Activated CD4-positive, CD25-positive, alpha-beta regulatory T cell treated with anti-CD3 and anti-CD28 coated beads, Interleukin-2, amount 50 U/mL, for 24 hours (primary cell): ENCODE data around the gene IGSF5.
"Not testable (repeated sequence)": the region's sequence is repeated elsewhere in the genome, so short reads cannot be mapped to it uniquely, and the experiment has no call there.

Experiments used
- ATAC-seq, 2 donors: fragments of 150-1000 bp; cut with Tn5 transposase; one replicate each; pipeline ENCODE4 v1.10.0; 2021; ENCODE audit warnings: mild to moderate bottlenecking in 1 of 2, moderate library complexity in 1 of 2

The IGSF5 gene

DNA sequence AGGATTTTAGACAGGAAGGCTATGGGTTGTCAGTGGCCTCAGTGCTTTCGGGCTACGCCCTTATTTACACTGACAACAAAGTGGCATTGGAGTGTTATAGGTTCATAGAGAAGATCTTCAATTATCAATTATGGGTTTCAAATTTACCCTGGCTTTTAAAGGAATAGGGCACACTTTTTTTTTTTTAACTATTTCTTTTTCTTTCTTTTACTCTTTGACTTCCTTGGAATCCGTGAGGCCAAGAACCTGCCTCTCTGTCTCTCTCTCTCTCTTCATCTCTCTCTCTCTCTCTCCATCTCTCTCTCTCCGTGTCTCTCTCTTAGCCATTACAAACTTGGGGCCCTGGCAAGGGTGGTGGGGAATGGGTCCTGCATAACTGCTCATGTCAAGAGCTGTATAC, at the start of gene IGSF5:
TSS of gene IGSF5 (plus strand) at position 301 of the 400 bp plus-strand sequence. CDS start 327 bp downstream, outside the sequence.
- ATAC-seq: not testable (repeated sequence)

- no peak for ATAC-seq
Observed at GRCh38 chr21:39696196-39696595, 48.8 kb upstream of the IGSF5 start.

DNA sequence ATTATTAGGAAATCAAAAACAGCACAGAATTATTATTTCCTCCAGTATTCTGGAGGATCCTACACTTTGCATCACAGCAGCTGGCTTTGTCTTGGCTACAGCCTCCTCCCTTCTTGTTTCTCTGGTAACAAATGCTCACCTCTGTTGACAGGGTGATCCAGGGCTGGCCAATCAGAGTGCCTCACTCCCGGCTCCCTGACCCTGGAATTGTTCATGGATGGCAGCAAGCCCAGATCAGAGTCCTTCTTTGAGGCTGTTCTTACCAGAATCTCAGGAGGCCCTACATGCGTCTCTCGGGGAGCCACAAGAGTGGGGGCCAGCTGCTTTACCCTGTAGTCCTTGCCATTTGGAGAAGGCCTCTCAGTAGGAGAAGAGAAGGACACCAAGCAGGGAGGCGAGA, 48.4 kb upstream of the IGSF5 start:
- ATAC-seq: no peak

DNA sequence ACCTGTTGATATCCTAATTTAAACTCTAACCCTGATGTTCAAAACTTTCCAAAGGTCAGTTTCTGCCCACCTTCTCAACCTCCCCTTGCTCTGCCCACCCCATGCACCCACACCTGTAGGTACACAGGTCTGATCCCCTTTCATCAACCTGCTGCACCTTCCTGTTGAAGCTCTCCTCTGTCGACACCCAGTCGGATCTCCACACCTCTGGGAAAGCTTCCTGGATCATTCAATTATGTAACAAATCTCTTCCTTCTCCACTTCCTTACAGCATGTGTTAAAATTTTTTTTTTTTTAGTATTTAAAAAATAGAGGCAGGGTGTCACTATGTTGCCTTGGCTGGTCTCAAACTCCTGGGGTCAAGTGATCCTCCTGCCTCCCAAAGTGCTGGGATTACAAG, 44.7 kb upstream of the IGSF5 start:
- ATAC-seq: no peak

DNA sequence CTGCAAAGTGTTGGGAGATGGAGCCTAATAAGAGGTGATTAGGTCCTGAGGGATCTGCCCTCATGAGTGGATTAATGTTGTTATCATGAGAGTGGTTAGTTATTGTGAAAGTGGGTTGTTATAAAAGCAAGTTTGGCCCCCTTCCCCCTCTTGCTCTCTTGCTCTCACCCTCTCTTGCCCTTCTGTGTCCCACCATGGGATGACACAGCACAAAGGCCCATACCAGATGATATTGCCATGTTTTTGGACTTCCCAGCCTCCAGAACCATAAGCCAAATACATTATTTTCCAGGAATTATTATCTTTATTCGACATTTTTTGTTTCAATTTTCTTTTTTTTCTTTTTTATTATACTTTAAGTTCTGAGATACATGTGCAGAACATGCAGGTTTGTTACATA, 41.4 kb upstream of the IGSF5 start:
- no peak for ATAC-seq

GRCh38 chr21:39705849-39706248, 39.1 kb upstream of the IGSF5 start:
- ATAC-seq: no peak

DNA sequence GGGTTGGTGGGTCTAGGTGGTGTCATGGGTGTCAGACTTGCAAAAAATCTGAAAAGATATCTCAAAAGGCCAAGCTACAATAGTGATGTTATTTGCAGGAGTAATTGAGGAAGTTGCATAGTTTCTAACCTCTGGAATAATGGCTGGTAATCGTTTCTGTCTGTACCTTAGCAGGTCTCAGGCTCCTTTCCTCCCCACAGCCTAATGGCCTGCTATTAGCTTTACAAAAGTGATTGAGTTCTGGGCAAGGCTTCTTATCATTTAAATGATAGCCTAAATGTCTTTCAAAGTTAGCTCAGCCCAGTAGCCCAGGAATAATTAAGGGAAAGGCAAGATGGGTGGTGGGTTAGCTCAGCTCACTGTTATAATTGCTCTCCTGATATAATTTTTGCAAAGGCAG, 37.7 kb upstream of the IGSF5 start:
- ATAC-seq: no peak

DNA sequence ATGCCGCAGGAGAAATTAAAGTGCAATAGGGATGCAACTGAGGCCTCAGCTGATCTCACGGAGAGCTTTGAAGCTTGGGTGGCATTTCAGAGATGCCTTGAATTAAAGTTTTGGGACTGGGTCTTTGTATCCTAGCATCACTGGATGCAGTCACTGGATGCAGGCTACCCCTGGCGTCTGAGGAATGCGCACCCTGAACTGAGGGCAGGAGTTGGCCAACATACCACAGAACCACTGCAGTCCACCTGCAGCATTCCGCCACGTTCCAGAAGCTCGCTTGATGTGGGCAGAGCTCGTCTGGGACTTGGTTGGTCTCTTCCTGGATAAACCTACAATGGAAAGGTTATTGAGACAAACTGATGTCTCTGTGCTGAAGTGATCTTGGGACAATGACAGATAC, 34.1 kb upstream of the IGSF5 start:
- no peak for ATAC-seq

DNA sequence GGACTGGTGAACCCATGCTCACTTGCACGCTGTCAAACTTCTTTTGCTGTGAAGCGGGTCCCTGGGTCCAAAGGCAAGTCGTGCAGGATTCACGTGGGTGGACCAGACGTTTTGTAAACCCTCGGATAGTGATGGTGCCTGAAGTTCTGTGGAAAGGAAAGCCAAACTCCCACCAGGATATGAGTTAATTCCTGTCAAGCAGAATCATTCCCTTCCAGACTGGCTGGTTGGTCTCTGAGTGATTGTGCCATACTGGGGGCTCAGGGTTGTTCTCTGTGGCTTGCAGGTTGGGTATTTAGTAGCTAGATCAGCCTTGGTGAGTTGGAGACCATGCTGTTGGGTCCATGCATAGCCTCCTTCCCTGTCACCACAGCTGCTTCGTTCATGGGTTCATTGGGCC, 32.7 kb upstream of the IGSF5 start:
- ATAC-seq: no peak

- ATAC-seq: no peak
Observed at GRCh38 chr21:39712976-39713375, 32.0 kb upstream of the IGSF5 start.

DNA sequence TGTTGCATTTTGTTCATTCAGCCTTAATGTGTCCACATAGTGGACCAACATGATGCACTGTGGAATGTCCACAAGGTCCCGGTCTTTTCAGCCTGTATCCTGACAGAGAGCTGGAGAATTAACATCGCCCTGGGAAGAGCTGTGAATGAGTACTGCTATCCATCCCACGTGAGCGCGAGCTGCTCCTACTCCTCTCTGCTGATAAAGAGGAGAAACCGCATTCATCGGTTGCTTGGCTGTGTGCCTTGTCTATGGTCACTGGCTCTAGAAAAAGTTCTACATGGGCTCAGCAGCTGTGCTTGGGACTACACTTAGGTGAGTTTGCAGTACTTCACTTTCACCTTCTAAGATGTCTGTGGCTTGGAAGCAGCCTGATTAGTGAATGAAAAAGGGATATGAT, 31.1 kb upstream of the IGSF5 start:
- no peak for ATAC-seq

DNA sequence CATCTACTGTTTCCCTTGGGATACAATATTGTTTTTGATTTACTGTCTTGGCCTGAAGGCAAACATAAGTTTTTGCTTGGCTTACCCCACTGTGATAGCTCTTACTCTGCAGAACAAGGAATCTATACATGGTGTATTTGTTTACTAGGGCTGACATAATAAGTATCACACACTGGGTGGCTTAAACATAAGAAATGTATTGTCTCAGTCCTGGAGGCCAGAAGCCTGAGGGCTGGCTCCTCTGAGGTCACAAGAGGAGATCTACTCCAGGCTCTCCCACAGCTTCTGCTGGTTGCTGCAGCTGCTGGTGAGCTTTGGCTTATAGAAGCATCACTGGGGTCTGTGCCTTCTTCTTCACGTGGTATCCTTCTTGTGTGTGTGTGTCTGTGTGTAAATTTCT, 30.7 kb upstream of the IGSF5 start:
- no peak for ATAC-seq

DNA sequence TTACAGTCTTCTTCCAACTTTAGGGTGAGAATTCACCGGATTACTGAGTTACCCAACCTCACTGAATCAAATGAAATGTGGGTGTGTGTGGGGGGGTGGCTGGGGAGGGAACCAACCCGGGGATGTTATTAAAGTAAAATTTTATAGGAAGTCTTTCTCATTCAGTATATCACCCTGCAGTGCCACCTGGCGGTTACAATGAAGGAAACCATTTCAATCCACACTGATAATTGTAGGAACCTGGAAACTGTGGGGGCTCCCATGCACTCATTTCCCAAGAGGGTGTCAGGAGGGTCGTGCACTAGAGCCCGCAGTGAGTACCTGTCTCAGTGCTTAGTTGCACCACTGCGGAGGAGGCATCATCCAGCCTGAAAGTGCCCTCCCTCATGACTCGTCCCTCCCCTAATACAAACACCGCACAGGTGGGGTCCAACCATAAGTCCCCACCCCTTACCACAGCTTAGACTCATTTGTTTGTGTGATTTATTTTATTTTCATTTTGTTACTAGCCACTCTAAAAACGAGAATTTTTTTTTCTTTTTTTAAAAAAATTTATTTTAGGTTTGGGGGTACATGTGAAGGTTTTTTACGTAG, 29.1 kb upstream of the IGSF5 start:
- ATAC-seq: no peak

GRCh38 chr21:39720126-39720778, 24.7 kb upstream of the IGSF5 start:
- ATAC-seq: no peak

- no peak for ATAC-seq
Observed at GRCh38 chr21:39721885-39722284, 23.1 kb upstream of the IGSF5 start.

GRCh38 chr21:39724944-39725343, 20.0 kb upstream of the IGSF5 start:
- ATAC-seq: no peak

- ATAC-seq: no peak
Observed at GRCh38 chr21:39726133-39726532, 18.9 kb upstream of the IGSF5 start.

DNA sequence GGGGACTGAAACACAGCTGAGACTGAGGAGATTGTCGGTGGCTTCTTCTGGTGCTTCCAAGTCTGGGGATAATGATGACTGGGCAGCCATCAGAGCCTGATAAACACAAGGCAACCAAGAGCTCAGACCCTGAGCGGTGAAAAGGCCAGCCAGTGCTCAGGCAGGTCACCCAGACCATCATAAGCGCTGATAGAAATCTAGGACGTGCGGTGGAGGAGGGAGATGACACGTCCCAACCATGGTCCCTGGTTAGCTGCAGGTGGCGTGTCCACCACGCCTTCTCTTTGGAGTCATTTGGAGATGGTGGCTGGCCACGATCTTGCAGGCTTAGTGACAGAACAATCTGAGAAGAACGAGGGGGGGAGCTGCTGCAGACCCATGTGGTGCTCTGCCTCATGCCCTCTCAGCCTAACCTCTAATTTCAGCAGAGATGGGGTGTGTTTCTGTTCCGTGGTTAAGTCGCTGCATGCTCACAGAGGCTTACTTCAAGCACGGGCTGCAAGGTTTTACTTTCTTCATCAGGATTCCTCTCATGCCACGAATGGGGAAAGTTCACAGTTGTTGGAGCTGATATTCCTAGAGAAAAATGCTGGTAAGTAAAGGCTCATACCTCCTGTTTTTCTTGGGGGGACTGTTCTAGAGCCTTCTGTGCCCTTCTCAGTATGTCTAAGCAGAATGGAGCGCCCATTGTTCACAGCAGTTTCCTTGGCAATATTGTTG, 17.4 kb upstream of the IGSF5 start:
- no peak for ATAC-seq

- ATAC-seq: no peak
Observed at GRCh38 chr21:39728341-39728740, 16.6 kb upstream of the IGSF5 start.

DNA sequence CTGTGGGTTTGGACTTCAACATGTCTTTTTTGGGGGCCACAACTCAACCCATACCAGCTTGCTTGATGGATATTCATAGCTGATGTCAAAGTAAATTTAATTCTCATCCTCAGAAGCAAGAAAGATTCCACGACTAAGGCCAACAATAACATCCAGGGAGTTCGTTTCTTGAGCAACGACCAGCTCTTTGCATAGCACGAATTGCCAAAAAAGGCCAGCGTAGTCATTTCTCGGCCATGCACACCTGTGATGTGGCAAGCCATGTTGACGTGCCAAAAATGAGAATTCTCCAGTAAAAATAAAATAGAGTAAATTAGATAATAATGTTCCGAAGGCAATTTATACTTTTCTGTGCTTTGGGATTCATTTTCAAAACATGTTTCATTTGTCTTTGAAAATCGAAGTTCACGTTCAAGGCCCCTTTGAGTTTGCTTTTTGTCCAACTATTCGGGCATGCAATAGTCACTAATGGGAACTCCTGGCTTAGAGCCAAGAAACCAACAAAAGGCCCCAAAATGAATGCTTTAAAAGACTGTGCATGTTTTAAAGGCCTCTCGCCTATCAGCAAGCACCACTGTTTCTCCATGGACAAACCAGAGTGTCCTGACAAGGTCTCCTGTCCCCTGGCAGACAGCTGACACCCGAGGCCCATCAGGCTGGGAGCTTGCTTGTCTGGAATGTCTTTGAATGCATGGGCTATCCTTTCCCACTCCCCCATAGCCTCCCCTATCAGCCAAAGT, 14.4 kb upstream of the IGSF5 start:
- ATAC-seq: no peak

GRCh38 chr21:39736716-39737115, 8.3 kb upstream of the IGSF5 start:
- no peak for ATAC-seq

DNA sequence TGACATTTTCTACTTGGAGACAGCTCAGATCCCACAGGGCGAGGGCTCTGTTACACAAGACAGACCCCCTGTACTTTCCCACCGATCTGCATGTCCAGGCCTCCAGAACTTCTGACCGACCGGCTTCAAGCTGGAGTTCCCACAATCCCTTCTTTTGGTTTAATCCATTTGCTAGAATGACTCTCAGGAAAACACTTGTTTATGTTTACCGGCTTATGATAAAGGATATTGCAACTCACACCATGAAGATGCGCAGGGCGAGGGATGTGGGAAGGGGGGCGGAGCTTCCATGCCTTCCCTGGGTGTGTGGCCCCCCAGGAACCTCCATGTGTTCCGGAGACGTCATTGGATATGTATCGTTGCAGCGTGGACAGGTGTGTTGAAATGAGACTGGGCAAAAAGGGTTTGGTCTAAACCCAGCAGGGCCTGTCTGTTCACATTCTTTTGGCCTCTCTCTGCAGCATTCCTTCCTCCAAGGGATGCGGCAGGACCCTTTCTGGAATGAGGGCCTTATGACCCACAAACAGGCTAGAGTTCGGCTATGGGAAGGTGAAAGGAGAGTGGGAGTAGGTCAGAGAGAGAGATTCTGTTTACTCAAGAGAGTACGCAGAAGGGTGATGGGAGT, 7.5 kb upstream of the IGSF5 start:
- ATAC-seq: no peak

- ATAC-seq: no peak
Observed at GRCh38 chr21:39738566-39738965, 6.4 kb upstream of the IGSF5 start.
